NCI-H748 (cell line): ENCODE measurements around the gene XYLT1.

Experiments
- DNase-seq: peaks from one replicate; lab custom pipeline; 2025; ENCODE audit not compliant: unreplicated experiment; lab: John Stamatoyannopoulos, UW

The XYLT1 gene

GRCh38 chr16:17212606-17213005, 258.2 kb downstream of the XYLT1 start:
- DNase-seq: no peak

GRCh38 chr16:17211797-17212196, 259.0 kb downstream of the XYLT1 start:
- peak; percentile 22 for DNase-seq

DNA sequence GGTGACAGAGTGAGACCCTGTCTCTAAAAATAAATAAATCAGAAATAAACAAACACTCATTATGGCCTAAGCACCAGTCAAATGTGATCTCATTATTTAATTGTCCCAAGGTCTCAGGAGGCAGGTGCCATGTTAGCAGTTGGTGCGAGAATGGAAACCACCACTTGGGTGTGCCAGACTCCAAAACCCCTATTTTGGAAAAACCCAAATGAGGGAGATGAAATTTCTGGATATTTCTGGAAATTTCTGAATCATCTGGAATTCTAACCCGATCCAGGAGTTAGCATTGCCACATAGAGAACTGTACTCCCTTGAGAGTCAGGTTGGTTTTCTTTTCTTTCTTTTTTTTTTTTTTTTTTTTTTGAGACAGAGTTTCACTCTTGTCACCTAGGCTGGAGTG, 264.0 kb downstream of the XYLT1 start:
- no peak for DNase-seq

DNA sequence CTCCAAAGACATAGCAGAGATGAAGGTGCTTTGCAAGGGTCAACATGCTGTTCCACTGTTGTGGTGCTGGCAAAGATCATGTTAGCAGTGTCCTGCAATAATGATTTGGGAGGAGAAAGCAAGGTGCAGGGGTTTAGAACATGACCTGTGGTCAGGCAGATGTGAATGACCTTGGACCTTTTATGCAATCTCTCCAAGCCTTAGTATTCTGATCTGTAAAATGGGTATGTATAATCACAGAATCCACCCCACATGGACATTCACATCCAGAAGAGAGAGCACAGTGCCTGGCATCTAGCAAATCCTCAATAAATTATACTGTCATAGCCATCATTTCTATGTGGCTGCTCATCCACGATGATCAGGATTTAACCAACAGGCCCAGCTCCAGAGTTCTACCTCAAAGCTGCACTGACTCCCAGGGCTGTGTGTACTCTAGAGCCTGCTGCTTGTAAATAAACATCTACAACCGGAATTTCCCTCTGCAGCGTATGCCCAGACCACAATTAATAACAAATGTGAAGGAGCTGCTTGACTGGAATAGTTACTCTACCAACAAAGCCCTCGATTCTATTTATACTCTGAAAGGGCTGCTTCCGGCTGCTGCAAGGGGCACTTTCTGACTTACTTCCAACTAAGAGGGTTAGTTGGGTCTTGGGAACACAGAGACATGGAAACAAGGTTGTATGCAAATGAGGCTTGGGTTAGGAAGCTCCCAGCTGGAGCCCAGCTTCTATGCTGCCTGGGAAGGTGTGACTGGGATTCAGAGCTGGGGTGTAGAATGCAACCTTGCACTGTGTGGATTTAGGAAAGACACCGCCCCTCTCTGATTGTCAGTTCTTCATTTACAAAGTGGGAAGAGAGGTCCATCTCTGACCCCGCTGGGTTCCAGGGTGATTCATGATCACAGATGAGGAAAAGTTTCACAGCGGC, 265.2 kb downstream of the XYLT1 start:
- peak; percentile 24 for DNase-seq

DNA sequence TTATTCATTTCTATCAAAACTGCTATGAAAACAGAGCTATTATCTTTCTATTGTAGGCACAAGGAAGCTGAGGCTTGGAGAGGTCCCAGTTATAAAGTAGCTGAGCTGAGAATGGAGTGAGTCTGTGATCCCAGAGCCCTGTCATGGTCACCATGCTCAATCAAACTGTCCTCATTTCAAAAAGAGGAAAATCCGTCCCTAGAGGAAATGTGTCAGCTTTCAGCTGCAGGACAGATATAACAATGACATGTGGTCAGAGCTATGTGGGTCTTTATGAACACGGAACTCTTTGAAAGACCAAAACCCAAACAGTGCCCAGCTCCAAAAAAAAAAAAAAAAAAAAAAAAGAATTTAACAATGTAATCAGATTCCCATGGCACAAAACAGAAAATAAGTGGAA, 266.1 kb downstream of the XYLT1 start:
- no peak for DNase-seq

DNA sequence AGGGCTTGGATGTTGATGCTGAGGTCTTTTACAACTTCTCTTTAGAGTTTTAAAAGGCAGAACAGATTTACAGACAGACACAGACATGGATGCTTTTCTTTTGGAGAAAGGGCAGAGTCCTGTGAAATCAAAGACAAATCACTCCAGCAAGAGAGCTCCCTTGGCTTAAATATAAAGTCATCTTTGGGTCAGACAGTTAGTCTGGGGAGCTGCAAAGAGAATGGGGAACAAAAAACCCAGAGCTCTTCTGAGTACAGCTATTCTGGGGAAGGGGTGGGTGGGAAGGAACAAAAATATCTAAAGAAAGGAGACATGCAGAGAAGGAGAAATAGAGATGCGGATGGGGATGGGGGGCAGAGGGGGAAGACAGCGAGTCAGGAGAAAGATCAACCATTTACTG, 266.6 kb downstream of the XYLT1 start:
- DNase-seq: no peak

DNA sequence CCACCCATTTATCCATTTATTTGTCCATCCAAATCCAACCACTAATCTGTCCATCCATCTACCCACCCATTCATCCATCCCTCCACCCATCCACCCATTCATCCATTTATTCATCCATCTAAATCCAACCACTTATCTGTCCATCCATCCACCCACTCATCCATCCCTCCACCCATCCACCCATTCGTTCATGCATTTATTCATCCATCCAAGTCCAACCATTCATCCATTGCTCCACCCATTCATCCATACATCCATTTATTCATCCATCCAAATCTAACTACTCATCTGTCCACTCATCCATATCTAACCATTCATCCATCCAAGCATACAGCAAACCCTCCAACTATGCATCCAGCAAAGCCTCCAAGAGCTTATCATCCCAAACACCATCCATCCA, 267.3 kb downstream of the XYLT1 start:
- DNase-seq: no peak

DNA sequence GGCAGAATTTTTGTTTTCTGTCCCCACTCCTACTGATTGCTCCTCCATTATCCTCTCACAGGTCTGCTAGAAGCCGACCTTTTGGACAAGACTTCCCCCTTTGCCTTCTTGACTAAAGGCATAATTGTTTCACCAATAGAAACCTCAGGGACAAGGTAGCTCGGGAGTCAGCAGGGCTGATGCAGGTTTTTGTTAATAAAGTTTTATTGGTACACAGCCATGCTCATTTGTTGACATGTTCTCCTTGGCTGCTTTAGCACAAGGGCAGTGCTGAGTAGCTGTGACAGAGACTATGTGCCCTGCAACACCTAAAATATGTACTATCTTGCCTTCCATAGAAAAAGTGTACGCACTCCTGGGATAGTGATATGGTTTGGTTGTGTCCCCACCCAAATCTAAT, 271.6 kb downstream of the XYLT1 start:
- DNase-seq: no peak

GRCh38 chr16:17196526-17196925, 274.2 kb downstream of the XYLT1 start:
- DNase-seq: no peak

- DNase-seq: peak; percentile 17
Measured at GRCh38 chr16:17194190-17194780, 276.5 kb downstream of the XYLT1 start.

DNA sequence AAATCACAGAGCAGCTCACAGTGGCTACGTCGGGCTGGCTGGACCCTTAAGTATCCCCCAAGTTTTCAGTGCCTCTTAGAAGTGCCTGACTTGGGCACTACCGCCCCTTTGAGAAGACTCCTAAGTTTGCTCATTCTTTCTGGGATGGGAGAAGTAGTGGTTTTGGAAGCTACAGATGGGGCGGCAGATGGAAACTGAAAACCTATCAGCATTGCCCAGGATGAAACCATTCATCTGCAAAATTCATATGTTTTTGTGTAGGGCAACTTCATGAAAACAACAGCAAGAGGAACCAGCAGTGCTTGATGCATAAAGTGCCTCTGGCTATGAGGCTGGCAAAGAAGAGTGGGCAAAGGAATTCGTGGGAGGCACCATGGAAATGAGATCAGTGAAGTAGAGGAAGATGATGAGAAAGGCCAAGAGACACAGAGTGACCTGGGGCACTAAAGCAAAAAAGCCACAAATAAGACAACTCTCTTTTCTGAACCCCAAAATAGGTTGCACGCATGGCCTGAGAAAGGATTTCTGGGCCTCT, 277.1 kb downstream of the XYLT1 start:
- no peak for DNase-seq

GRCh38 chr16:17184026-17184425, 286.7 kb downstream of the XYLT1 start:
- no peak for DNase-seq

GRCh38 chr16:17177959-17178905, 292.5 kb downstream of the XYLT1 start:
- no peak for DNase-seq

DNA sequence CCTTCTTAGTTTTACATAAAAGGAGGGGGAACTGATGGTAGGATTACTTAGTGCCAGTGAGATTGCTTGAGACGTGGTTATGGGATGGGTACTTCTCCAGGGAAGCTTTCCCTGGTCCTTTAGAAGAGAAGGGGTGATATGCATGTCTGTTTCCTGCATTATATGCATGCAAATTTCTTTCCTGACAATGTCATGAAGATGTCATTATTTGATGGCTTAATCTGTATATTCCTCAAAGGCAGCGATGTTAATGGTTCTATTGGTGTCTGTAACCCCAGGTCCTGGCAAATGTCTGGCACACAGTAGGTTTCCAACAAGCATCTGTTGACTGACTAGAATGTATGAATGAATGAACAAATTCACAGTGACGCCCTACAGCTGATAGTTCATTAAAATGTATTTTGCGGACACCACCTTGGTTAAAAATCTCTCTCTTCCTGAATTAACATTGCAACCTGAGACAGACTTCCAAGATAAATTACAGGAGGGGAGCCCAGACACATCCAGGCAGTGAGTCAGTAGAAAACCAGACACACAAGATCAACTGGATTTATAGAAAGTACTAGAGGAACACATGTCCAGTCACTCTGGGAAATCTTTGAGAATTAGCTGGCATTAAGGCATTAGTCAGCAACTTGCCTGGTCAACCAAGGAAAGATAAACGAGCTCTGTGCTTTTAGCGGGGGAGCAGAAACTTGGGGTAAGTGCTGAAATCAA, 293.4 kb downstream of the XYLT1 start:
- no peak for DNase-seq

DNA sequence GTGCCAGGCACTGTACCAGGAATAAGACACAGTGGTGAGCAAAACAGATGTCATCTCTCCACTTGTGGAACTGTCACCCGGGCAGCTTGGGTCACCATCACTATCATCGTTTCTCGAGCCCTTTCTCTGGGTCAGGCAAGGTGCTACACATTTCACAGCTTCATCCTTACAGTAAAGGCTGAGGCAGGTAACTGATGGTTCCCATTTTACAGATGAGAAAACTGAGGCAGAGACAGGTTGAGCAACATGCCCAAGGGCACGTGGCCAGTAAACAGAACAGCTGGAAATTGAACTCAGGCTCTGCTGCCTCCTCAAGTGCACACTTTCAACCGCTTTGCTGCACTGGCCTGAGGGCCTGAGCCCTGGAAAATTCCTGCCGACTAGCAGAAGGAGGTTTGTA, 294.6 kb downstream of the XYLT1 start:
- no peak for DNase-seq

DNA sequence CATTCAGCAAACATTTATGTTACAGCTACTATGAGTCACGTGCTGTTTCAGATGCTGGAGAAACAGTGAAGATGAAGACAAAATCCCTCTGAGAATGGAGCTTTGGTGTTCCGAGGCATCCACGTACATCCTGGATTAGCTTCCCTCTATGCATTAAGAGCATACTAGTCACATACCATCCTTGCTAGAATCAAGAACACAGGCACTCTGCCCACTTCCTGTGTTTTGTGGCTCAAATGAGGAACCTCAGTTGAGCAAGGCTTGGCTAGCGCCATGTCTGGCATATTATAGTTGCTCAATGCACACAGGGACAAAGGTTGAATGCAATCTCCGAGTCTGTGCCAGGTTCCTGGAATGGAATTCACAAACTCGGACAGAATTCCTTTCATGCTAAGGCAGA, 297.5 kb downstream of the XYLT1 start:
- no peak for DNase-seq

DNA sequence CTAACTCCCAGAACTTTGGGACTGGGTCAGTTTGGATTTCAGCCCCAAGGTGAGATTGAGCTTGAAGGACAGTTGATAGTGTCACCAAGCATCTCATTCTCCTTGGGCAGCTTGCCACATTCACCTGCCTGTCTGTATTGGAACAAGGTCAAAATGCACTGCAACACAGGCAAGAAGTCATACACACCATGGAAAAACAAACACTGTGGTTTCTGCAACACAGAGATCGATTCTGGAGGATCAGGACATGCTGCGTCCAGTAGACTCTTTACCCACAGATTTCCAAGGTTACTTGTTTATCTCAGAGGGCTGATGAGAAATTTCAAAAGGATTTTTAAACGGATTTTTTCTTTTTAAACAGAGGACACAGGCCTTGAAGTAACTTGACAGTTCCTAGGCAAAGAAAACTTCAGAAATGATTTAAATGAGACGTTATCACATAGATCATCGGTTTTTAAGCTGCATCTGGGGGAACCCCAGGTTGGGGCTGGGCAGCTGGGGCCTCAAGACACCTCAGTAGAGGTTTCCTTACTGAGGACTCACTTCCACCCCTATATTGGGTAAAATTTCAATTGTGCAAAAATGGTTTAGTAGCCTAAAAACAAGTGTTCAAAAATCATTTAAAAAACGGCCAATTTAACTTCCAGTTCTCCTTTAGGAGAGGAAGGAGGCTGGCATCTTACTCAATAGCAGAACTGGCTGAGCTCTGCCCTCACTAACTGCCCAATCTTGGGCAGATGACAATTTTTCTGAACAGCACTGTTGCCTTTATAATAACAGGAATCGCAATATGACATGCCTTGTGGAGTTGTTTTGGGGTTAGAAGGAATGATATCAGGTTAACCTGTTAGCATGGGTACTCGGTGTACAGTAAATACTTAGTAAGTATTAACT, 299.3 kb downstream of the XYLT1 start:
- DNase-seq: no peak

GRCh38 chr16:17170435-17170834, 300.3 kb downstream of the XYLT1 start:
- DNase-seq: no peak

DNA sequence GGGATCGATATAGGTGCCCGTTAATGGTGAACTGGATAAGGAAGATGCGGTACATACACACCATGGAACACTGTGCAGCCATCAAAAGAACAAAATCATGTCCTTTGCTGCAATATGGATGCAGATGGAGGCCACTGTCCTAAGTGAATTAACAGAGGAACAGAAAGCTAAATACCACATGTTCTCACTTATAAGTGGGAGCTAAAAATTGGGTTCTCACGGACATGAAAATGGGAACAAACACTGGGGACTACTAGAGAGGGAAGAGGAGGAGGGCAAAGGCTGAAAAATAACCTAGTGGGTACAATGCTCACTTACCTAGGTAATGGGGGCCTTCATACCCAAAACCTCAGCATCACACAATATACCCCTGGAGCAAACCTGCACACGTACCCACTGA, 302.6 kb downstream of the XYLT1 start:
- no peak for DNase-seq

GRCh38 chr16:17166095-17166494, 304.7 kb downstream of the XYLT1 start:
- no peak for DNase-seq
